Activated T-helper 2 cell treated with anti-CD3 and anti-CD28 coated beads, Interferon-gamma antibody, Interleukin-2, Interleukin-4, amounts not matched to agents 10 μg/mL and 5 μg/mL and 100 μg/mL, durations not matched to agents 14 hours and 24 hours and 36 hours (primary cell): ENCODE data around the gene DOCK1. TPM values are rescaled to one million over a fixed set of nuclear protein-coding genes. Genes with fewer than 3 reads are reported as not detected.
A peak's percentile ranks its signal among the peaks of the same experiment; 100 is the strongest.
"Not testable (repeated sequence)": the region's sequence is repeated elsewhere in the genome, so short reads cannot be mapped to it uniquely, and the experiment has no call there.

ENCODE experiments used
- DNase-seq: peaks from one replicate; pipeline ENCODE4 v3.0.0; 2021; ENCODE audit warnings: low spot score
- H3K27ac Mint-ChIP-seq: one replicate; pipeline ENCODE4 v1.8.0; 2021; ENCODE audit warnings: mixed read lengths
- H3K27me3 Mint-ChIP-seq: one replicate; pipeline ENCODE4 v1.8.0; 2021; ENCODE audit warnings: low read depth, mixed read lengths
- H3K36me3 Mint-ChIP-seq: one replicate; pipeline ENCODE4 v1.8.0; 2021; ENCODE audit warnings: low read depth, mixed read lengths
- H3K4me1 Mint-ChIP-seq: one replicate; pipeline ENCODE4 v1.8.0; 2021; ENCODE audit warnings: low read depth, mixed read lengths
- H3K4me3 Mint-ChIP-seq: one replicate; pipeline ENCODE4 v1.8.0; 2021; ENCODE audit warnings: low read depth, mild to moderate bottlenecking, moderate library complexity, mixed read lengths
- H3K9me3 Mint-ChIP-seq: one replicate; pipeline ENCODE4 v1.8.0; 2021; ENCODE audit warnings: mixed read lengths
- intact Hi-C: fragments of 100-400 bp; cut with micrococcal nuclease; formaldehyde crosslinking; loops from one replicate; pipeline ENCODE4 v1.15.1; 2023
- total RNA-seq: library from RNA; stranded (reverse); gene quantifications from 2 replicates; pipeline ENCODE4 v1.2.3, GENCODE V29; 2022

DOCK1 gene
- total RNA-seq, 1 donor from 2014 or later, result 0.59 TPM

GRCh38 chr10:126890797-126891196 is 14.4 kb upstream of the DOCK1 start:
- H3K36me3 Mint-ChIP-seq, H3K4me1 Mint-ChIP-seq, intact Hi-C loops, H3K27ac Mint-ChIP-seq, H3K27me3 Mint-ChIP-seq, DNase-seq, H3K9me3 Mint-ChIP-seq, H3K4me3 Mint-ChIP-seq: not testable (repeated sequence)

GRCh38 chr10:126892226-126893175 is 12.7 kb upstream of the DOCK1 start:
- Mint-ChIP-seq H3K27ac (no peak overlapping the region), H3K36me3 (no peaks in the 10 kb centered on the region), H3K9me3 (peaks cover 16% of the 10 kb centered on the region), H3K4me3 (no peak overlapping the region), H3K4me1 (no peaks in the 10 kb centered on the region), H3K27me3 (no peaks in the 10 kb centered on the region)
- intact Hi-C loops, result no loop called here
- no peak for DNase-seq

GRCh38 chr10:126893206-126893605 is 12.0 kb upstream of the DOCK1 start:
- no peaks in the 10 kb centered on the region for H3K36me3 Mint-ChIP-seq
- no peak overlapping the region for H3K4me3 Mint-ChIP-seq
- intact Hi-C loops, result no loop called here
- H3K27ac Mint-ChIP-seq, result no peak overlapping the region
- peaks cover 20% of the 10 kb centered on the region for H3K9me3 Mint-ChIP-seq
- no peaks in the 10 kb centered on the region for H3K27me3 Mint-ChIP-seq
- H3K4me1 Mint-ChIP-seq, result no peaks in the 10 kb centered on the region
- no peak for DNase-seq

- Mint-ChIP-seq H3K27ac (no peak overlapping the region), H3K4me3 (no peak overlapping the region), H3K27me3 (no peaks in the 10 kb centered on the region), H3K9me3 (peaks cover 25% of the 10 kb centered on the region), H3K36me3 (no peaks in the 10 kb centered on the region), H3K4me1 (no peaks in the 10 kb centered on the region)
- no peak for DNase-seq
- intact Hi-C loops, result no loop called here
Measured at GRCh38 chr10:126893841-126894240, 11.4 kb upstream of the DOCK1 start.

- Mint-ChIP-seq H3K27ac (no peak overlapping the region), H3K27me3 (no peaks in the 10 kb centered on the region), H3K4me3 (no peak overlapping the region), H3K9me3 (peaks cover 34% of the 10 kb centered on the region), H3K4me1 (no peaks in the 10 kb centered on the region), H3K36me3 (no peaks in the 10 kb centered on the region)
- intact Hi-C loops, result no loop called here
- DNase-seq, result no peak
Measured at GRCh38 chr10:126895214-126895781, 9.9 kb upstream of the DOCK1 start.

GRCh38 chr10:126898460-126898859 is 6.8 kb upstream of the DOCK1 start:
- intact Hi-C loops, result no loop called here
- no peak for DNase-seq
- Mint-ChIP-seq H3K27me3 (no peaks in the 10 kb centered on the region), H3K4me1 (no peaks in the 10 kb centered on the region), H3K36me3 (no peaks in the 10 kb centered on the region), H3K27ac (no peak overlapping the region), H3K9me3 (peaks cover 30% of the 10 kb centered on the region), H3K4me3 (no peak overlapping the region)

- H3K27ac Mint-ChIP-seq, H3K4me1 Mint-ChIP-seq, H3K4me3 Mint-ChIP-seq, H3K36me3 Mint-ChIP-seq, H3K27me3 Mint-ChIP-seq, intact Hi-C loops, DNase-seq: not testable (repeated sequence)
- H3K9me3 Mint-ChIP-seq, result peaks cover 30% of the 10 kb centered on the region
Measured at GRCh38 chr10:126899529-126899928, 5.7 kb upstream of the DOCK1 start.

GRCh38 chr10:126902157-126902556 is 3.1 kb upstream of the DOCK1 start:
- intact Hi-C loops, result no loop called here
- no peaks in the 10 kb centered on the region for H3K36me3 Mint-ChIP-seq
- DNase-seq, result no peak
- peaks cover 18% of the 10 kb centered on the region for H3K27me3 Mint-ChIP-seq
- peaks cover 20% of the 10 kb centered on the region for H3K9me3 Mint-ChIP-seq
- H3K4me3 Mint-ChIP-seq, result no peak overlapping the region
- no peak overlapping the region for H3K27ac Mint-ChIP-seq
- no peaks in the 10 kb centered on the region for H3K4me1 Mint-ChIP-seq

GRCh38 chr10:126903656-126904360 is 1.4 kb upstream of the DOCK1 start:
- Mint-ChIP-seq H3K36me3 (no peaks in the 10 kb centered on the region), H3K27me3 (peaks cover 18% of the 10 kb centered on the region), H3K27ac (no peak overlapping the region), H3K9me3 (peaks cover 11% of the 10 kb centered on the region), H3K4me1 (no peaks in the 10 kb centered on the region), H3K4me3 (no peak overlapping the region)
- DNase-seq, result no peak
- intact Hi-C loops, result no loop called here

- H3K27ac Mint-ChIP-seq, result no peak overlapping the region
- H3K36me3 Mint-ChIP-seq, result no peaks in the 10 kb centered on the region
- intact Hi-C loops, result no loop called here
- H3K27me3 Mint-ChIP-seq, result peaks cover 18% of the 10 kb centered on the region
- no peak for DNase-seq
- H3K9me3 Mint-ChIP-seq, result peaks cover 8% of the 10 kb centered on the region
- H3K4me1 Mint-ChIP-seq, result no peaks in the 10 kb centered on the region
- no peak overlapping the region for H3K4me3 Mint-ChIP-seq
Measured at GRCh38 chr10:126904516-126904817, 761 bp upstream of the DOCK1 start.

- intact Hi-C loops, result no loop called here
- peak overlapping the region; percentile 55 for H3K4me3 Mint-ChIP-seq
- H3K36me3 Mint-ChIP-seq, result no peaks in the 10 kb centered on the region
- H3K9me3 Mint-ChIP-seq, result no peaks in the 10 kb centered on the region
- no peaks in the 10 kb centered on the region for H3K4me1 Mint-ChIP-seq
- DNase-seq, result no peak
- no peak overlapping the region for H3K27ac Mint-ChIP-seq
- H3K27me3 Mint-ChIP-seq, result peaks cover 18% of the 10 kb centered on the region
Measured at GRCh38 chr10:126905776-126906703, 812 bp downstream of the DOCK1 start.

GRCh38 chr10:126906704-126907422 is 1.6 kb downstream of the DOCK1 start:
- no peak for DNase-seq
- no peaks in the 10 kb centered on the region for H3K9me3 Mint-ChIP-seq
- no peaks in the 10 kb centered on the region for H3K4me1 Mint-ChIP-seq
- H3K27ac Mint-ChIP-seq, result no peak overlapping the region
- H3K36me3 Mint-ChIP-seq, result no peaks in the 10 kb centered on the region
- peak overlapping the region; percentile 55 for H3K4me3 Mint-ChIP-seq
- intact Hi-C loops, result no loop called here
- H3K27me3 Mint-ChIP-seq, result peaks cover 18% of the 10 kb centered on the region
